22Rv1 (cell line): ENCODE results near the gene PKP4.

Experiments
- ZFX ChIP-seq: fragments of 450-650 bp; IDR thresholded peaks from 2 replicates; pipeline ENCODE4 v1.6.1; 2017; ENCODE audit warnings: antibody characterized with exemption, borderline replicate concordance
- TF ChIP-seq, protein P1 (sequence below): fragments of 450-650 bp; IDR thresholded peaks from 2 replicates; pipeline ENCODE4 v1.5.1; 2017; ENCODE audit warnings: mild to moderate bottlenecking

DNA sequence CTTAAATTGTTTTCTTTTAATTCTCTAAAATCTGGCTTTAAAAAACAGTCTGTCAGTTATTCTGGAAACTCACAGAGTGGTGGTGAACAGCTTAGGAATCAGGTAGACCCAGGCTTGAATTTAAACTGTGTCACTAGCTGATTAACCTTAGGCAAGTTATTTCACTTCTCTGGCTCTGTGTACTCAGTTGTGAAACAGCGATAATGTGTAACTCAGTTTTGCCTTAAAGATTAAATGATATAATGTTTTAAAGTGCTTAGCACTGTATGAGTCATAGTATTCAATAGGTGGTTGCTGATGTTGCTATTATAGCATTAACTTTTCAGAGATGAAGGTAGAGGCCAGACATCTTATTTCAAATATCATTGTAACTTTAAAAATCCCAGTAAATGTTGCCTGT lies 40.7 kb downstream of the PKP4 start:
- TF ChIP-seq, protein P1, sequence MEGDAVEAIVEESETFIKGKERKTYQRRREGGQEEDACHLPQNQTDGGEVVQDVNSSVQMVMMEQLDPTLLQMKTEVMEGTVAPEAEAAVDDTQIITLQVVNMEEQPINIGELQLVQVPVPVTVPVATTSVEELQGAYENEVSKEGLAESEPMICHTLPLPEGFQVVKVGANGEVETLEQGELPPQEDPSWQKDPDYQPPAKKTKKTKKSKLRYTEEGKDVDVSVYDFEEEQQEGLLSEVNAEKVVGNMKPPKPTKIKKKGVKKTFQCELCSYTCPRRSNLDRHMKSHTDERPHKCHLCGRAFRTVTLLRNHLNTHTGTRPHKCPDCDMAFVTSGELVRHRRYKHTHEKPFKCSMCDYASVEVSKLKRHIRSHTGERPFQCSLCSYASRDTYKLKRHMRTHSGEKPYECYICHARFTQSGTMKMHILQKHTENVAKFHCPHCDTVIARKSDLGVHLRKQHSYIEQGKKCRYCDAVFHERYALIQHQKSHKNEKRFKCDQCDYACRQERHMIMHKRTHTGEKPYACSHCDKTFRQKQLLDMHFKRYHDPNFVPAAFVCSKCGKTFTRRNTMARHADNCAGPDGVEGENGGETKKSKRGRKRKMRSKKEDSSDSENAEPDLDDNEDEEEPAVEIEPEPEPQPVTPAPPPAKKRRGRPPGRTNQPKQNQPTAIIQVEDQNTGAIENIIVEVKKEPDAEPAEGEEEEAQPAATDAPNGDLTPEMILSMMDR = no peak
- no peak for TF ChIP-seq ZFX
